ENCODE results near the gene TTR. TPM values are rescaled to one million over a fixed set of nuclear protein-coding genes. Genes with fewer than 3 reads are reported as not detected.

TTR gene
- total and polyA plus RNA-seq, 2 of the 4 experiments (the other 2 are of a cell fraction), result not detected

- no peaks in the 10 kb centered on the region for H3K4me1 ChIP-seq (ENCODE audit: control insufficient read depth, insufficient read depth, low read length)
- H3K9me1 ChIP-seq (ENCODE audit: insufficient read depth, low read length), result no peaks in the 10 kb centered on the region
- no peak overlapping the region for H3K27ac ChIP-seq (ENCODE audit: insufficient read depth, low read length)
- H3K18ac ChIP-seq (ENCODE audit: low read depth, low read length), result no peak overlapping the region
- H2AK9ac ChIP-seq (replicated peaks; ENCODE audit: low read depth, low read length, poor library complexity), result no peak overlapping the region
- intact Hi-C loops (cut with micrococcal nuclease) (no loop called here), dilution Hi-C loops (cut with HindIII; ENCODE audit: low sequenced_read_pairs, unreplicated experiment) (no loop called here), in situ Hi-C loops (cut with MboI; ENCODE audit: low sequenced_read_pairs) (no loop called here)
- no peak overlapping the region for H4K5ac ChIP-seq (ENCODE audit: low read depth, low read length)
- H3K27me3 ChIP-seq (ENCODE audit: control insufficient read depth, insufficient read depth, low read length), result no peaks in the 10 kb centered on the region
- no peak overlapping the region for H2BK5ac ChIP-seq (ENCODE audit: low read depth, low read length, poor library complexity, severe bottlenecking)
- no peak overlapping the region for H4K8ac ChIP-seq (ENCODE audit: low read depth in 2 of 2, low read length in 2 of 2)
- no peaks in the 10 kb centered on the region for H3K36me3 ChIP-seq (ENCODE audit: control insufficient read depth, insufficient read depth, low read length)
- no peaks in the 10 kb centered on the region for H3K79me1 ChIP-seq (ENCODE audit: low read depth in 1 of 2, low read length in 2 of 2)
- H2AFZ ChIP-seq (replicated peaks; ENCODE audit: low read length, poor library complexity), result no peak overlapping the region
- CTCF ChIA-PET, result no interaction called here
- no CpG with 5 or more reads among the region's 2 CpGs for WGBS, 2 experiments (ENCODE audit: extremely low coverage in 2 of 2, insufficient read length in 1 of 2)
- POLR2A ChIA-PET (ENCODE audit: unreplicated experiment), result no interaction called here
- H3K9ac ChIP-seq (ENCODE audit: low read depth, low read length), result no peak overlapping the region
- BruUV-seq (replicated peaks), result no TSS peak
- H3K23ac ChIP-seq (ENCODE audit: low read depth, low read length), result no peak overlapping the region
- H3K14ac ChIP-seq (replicated peaks; ENCODE audit: low read depth, low read length), result no peak overlapping the region
- no peak overlapping the region for H2AK5ac ChIP-seq (ENCODE audit: low read depth, low read length)
- DNase-seq, result no peak
- no peak for ATAC-seq (ENCODE audit: low read depth)
- H2BK20ac ChIP-seq (ENCODE audit: low read depth, low read length), result no peak overlapping the region
- no peak overlapping the region for H3K4me2 ChIP-seq (ENCODE audit: low read depth, low read length)
- no peak overlapping the region for H3K4ac ChIP-seq (ENCODE audit: low read depth, low read length)
- TF ChIP-seq POLR2A (IDR thresholded peaks at IDR 0.05; ENCODE audit: low read depth, low read length) (no peak), CHD1 (IDR thresholded peaks at IDR 0.05; ENCODE audit: low read depth, low read length) (no peak), ELK1 (IDR thresholded peaks at IDR 0.05; ENCODE audit: borderline replicate concordance, low read depth, low read length) (no peak), MAFK (IDR thresholded peaks at IDR 0.05; ENCODE audit: low read depth, low read length) (no peak), FOS (IDR thresholded peaks at IDR 0.05; ENCODE audit: low read depth, low read length) (no peak), CTCF (conservative IDR thresholded peaks at IDR 0.05; ENCODE audit: low read depth, low read length) (no peak), RCOR1 (IDR thresholded peaks at IDR 0.05; ENCODE audit: insufficient replicate concordance, low read length) (no peak), RFX5 (IDR thresholded peaks at IDR 0.05; ENCODE audit: low read depth, low read length) (no peak)
- H4K20me1 ChIP-seq (ENCODE audit: insufficient read depth, low read length), result no peaks in the 10 kb centered on the region
- no peak overlapping the region for H3K4me3 ChIP-seq (ENCODE audit: insufficient read depth, low read depth, low read length)
- H2BK15ac ChIP-seq (ENCODE audit: low read depth, low read length), result no peak overlapping the region
- H3K56ac ChIP-seq (ENCODE audit: extremely low read depth, insufficient read depth, low read length), result no peak overlapping the region
- H4K91ac ChIP-seq (ENCODE audit: insufficient read depth, low read depth, low read length), result no peak overlapping the region
- H3K9me3 ChIP-seq (ENCODE audit: control insufficient read depth, insufficient read depth, low read length), result no peaks in the 10 kb centered on the region
- H2BK120ac ChIP-seq (ENCODE audit: low read depth, low read length), result no peak overlapping the region
Observed at GRCh38 chr18:31548853-31549252, 42.8 kb upstream of the TTR start.
